Measurements from ENCODE around the gene TMEM266. TPM values are rescaled to one million over a fixed set of nuclear protein-coding genes. Genes with fewer than 3 reads are reported as not detected.

The TMEM266 gene
- total RNA-seq, 1 donor from 2014 or later: not detected

DNA sequence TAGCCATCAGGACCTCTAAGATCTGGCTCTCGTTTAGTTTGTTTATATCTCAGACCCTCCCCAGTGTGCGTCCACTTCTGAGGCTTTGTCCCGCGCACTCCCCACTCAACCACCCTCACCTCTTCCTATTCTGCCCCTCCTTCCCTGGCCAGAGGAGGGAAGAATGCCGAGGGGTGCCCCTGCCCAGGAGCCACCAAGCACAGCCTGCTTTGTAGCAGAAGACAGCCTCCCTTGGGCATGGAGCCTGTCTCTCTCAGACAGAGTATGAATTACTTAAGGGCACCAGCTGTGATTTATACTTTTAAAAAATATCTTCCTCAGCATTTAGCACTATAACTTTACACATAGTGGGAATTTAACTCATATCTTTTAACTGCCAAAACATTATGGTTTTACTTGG, 6.0 kb downstream of the TMEM266 start:
- no peak for DNase-seq (ENCODE audit: low read depth in 2 of 2)

DNA sequence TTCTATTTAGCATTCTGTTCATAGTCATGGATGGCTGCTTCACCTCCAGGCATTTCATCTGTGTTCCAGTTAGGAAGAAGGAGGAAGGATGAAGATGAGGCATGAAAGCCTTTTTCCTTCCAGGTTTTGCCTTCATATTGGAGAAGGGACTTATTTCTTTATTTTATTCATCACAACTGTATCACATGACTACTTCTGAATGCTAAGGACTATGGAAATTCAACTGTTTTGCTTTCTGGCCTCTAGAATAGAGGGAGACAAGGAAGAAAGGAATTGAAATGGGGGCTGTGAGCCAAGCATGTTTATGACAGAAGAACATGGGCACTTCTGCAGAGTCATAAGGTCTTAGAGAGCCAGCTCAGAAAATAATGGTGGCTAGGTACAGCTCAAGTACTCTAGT, 10.4 kb downstream of the TMEM266 start:
- no peak for DNase-seq (ENCODE audit: low read depth in 2 of 2)

DNA sequence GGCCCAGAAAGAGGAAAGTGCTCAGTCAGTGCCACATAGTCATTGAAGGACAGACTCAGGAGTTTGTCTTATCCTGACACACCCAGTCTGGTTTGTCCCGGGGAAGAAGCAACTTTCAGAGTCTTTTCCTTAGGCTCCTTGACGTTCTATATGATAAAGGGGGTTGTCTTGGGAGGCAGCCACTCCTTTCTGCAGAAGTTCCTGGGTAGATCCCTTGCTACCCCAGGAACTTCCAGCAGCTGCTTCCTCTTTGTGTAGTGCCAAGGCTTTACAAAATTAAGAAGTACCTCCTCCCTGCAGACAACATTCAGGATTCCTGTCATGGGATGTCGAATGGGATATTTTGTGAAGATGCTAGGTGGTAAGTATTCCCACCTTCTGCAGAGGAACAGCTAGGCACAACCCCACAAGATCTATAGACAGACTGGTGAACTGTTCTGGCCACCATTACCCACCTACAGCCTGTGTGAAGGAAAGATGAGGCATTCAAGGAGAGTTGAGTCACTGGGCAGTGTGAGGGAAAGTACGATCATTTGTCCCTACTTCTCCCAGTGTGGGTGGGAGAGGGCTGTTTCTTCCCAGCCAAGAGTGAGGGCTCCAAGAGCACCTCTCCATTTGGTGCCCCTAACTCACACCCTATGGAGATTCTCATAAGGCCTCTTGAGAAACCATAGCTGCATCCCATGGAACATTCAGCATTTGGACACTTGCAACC, 11.3 kb downstream of the TMEM266 start:
- DNase-seq (ENCODE audit: low read depth in 2 of 2): no peak

GRCh38 chr15:76071806-76072205, 12.0 kb downstream of the TMEM266 start:
- DNase-seq (ENCODE audit: low read depth in 2 of 2): no peak

GRCh38 chr15:76073554-76073953, 13.8 kb downstream of the TMEM266 start:
- DNase-seq (ENCODE audit: low read depth in 2 of 2): no peak

- DNase-seq (ENCODE audit: low read depth in 2 of 2): no peak
Measured at GRCh38 chr15:76075046-76075445, 15.3 kb downstream of the TMEM266 start.

- DNase-seq (ENCODE audit: low read depth in 2 of 2): no peak
Measured at GRCh38 chr15:76078285-76078877, 18.6 kb downstream of the TMEM266 start.

DNA sequence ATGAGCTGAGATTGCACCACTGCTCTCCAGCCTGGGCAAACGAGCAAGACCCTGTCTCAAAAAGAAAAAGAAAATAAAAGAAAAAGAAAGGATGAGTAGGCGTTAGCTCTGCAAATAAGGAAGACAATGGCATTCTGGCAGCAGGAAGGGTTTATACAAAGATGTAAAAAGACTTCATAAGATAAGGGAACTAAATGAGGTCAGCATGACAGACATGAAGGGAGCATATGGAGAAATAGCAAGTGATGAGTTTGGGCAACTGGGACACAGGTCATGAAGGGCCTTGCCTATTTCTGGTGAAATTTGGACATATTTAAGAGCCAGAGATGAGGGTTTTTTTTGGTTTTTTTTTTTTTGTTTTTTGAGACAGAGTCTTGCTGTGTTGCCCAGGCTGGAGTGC, 24.5 kb downstream of the TMEM266 start:
- DNase-seq (ENCODE audit: low read depth in 2 of 2): no peak

DNA sequence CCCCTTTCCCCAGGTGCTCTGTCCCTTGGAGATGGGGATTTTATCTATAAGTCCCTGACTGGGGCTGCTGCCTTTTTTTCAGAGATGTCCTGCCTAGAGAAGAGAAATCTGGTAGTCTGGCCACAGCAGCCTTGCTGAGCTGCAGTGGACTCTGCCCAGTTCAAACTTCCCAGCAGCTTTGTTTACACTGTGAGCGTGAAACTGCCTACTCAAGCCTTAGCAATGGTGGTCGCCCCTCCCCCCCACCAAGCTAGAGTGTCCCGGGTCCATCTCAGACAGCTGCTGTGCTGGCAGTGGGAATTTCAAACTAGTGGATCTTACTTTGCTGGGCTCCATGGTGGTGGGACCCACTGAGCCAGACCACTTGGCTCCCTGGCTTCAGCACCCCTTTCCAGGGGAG, 38.9 kb downstream of the TMEM266 start:
- no peak for DNase-seq (ENCODE audit: low read depth in 2 of 2)

DNA sequence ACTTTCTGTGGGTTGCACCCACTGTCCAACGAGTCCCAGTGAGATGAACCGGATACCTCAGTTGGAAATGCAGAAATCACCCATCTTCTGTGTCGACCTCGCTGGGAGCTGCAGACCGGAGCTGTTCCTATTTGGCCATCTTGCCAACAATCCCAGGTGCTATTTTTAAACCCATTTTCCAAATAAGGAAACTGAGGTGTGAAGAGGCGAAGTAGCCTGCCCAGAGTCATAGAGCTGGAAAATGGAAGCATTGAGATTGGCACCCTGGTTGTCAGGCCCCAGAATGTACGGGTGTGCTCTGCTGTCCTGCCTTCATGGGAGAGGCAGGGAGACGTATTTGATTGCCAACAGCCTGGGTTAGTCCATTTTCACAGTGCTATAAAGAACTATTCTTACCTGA, 39.6 kb downstream of the TMEM266 start:
- no peak for DNase-seq (ENCODE audit: low read depth in 2 of 2)

DNA sequence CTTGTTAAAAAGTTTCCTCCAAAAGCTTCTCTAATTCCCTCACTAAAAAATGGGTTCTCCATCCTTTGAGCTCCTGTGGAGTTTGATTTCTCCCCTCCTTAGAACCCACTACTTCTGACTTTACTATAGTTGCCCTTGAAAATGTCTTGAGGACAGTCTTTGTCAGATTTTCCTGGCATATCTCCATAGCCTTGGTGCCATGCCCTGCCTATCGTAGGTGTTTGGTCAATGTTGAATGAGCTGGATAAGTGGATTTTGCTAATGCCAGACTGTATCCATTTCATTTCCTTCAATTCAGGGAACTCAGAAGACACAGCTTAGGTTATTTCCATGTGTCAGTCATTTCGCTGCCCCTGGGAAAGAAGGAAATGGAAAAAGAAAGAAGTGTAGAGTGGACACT, 40.6 kb downstream of the TMEM266 start:
- DNase-seq (ENCODE audit: low read depth in 2 of 2): no peak

DNA sequence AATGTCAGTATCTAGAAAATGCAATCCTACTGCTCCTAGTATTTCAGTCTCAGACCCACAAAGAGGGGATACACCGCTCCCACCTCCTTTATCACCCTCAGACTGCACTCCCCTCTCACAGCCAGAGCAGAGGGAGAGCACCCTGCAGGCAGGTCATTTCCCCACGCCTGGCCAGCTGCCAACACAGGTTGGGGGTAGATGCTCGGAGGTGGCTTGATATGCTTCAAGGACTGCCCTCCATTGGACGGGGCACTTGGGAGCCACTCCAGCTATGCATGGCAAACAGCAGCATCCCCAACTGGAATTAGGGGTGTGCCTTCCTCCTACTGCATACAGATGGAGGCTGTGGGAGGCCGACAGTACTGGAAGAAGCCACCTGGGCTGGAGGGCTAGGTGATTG, 41.9 kb downstream of the TMEM266 start:
- DNase-seq (ENCODE audit: low read depth in 2 of 2): no peak

DNA sequence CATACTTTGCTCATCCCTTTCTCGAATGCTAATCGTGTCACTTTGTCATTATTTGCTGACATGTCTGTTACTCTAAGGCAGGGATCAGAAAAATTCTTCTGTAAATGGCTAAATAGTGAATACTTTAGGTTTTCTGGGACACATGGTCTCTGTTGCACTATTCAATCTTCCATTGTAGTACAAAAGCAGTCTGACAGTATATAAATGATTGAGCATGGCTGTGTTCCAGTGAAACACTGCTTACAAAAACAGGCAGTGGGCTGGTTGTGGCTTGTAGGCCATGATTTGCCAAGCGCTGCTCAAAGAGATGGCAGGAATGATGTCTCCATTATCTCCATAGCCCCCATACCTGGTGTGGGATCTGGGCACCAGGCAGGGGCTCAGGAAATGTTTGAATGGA, 45.6 kb downstream of the TMEM266 start:
- no peak for DNase-seq (ENCODE audit: low read depth in 2 of 2)

DNA sequence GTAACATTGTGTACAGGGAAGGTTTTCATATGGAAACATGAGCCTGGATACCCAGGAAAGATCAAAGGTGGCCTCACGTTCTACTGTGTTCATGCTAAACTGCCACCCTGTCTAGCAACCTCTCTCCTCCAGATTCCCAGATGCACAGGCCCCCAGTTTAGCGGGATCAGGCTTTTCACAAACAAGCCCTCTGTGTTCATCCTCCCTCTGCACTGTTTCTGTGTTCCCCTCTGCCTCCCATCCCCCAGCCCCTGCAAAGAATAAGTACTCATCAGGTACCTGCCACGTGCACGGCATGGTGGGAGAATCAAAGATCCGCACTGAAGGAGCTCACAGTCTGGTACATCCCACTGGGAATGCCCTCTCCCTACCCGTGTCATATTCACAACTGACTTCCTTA, 46.1 kb downstream of the TMEM266 start:
- no peak for DNase-seq (ENCODE audit: low read depth in 2 of 2)

GRCh38 chr15:76107169-76107568, 47.4 kb downstream of the TMEM266 start:
- no peak for DNase-seq (ENCODE audit: low read depth in 2 of 2)

DNA sequence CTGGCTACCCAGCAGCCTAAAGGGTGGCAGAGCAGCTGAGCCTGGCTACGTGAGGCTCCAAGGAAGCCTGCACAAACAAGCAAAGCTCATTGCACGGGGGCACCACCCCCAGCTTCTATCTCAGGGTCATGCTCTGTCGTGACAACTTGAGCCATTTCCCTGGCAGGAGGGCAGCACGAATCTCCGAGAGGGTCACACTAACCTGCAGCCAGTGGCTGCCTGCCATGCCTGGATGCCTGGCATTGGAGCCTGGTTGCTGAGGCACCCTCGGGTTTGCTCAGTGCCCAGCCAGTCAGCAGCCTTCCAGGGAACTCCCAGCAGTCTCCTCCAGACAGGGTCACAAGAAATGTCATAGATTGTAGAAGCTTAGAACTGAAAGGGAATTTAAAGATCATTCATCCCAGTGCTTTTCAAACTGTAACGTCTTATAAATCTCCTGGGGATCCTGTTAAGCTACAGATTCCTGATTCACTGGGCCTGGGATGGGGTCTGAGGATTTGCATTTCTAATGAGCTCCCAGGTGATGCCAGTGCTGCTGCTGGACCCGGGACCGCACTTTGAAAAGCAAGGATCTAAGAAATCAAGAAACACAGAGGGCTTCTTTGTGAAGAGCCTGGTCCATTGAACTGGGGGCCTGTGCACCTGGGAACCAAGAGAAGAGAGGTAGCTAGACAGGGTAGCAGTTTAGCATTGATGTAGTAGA, 48.4 kb downstream of the TMEM266 start:
- no peak for DNase-seq (ENCODE audit: low read depth in 2 of 2)

- DNase-seq (ENCODE audit: low read depth in 2 of 2): no peak
Measured at GRCh38 chr15:76109046-76109445, 49.3 kb downstream of the TMEM266 start.

GRCh38 chr15:76114561-76114960, 54.8 kb downstream of the TMEM266 start:
- DNase-seq (ENCODE audit: low read depth in 2 of 2): no peak

DNA sequence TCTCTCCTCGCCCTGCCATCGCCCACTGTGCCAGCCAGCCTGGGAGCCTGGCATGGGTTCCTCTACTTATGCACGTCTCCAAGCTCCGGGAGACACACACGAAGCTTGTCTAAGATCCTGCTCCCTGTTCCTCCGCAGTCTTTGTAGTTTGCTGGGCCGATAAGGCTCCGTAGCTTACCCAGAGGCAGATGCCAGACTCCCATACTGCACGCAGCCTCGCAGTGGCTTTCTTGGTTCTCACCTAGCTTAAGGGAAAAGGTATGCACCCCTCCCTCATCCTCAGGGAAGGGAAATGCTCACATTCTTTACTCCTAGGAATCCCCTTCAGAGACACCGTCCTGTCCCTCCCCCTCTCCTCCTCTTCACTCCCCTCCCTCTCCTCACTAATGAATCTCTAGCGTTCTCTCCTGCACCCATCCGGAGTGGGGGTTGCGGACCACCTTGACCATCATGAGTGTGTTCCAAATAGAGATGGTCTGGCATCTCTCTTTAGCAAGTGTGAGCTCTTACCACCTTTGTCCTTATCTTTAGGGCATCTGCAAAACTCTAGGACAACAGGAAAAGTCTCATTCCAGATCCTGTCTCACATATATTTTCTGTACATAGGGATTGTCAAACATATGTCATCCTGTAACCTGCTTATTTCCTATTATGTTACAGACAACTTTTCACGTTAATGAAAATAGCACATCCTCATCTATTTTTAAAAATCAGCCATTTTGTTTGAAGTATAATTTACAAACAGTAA, 56.5 kb downstream of the TMEM266 start:
- no peak for DNase-seq (ENCODE audit: low read depth in 2 of 2)

DNA sequence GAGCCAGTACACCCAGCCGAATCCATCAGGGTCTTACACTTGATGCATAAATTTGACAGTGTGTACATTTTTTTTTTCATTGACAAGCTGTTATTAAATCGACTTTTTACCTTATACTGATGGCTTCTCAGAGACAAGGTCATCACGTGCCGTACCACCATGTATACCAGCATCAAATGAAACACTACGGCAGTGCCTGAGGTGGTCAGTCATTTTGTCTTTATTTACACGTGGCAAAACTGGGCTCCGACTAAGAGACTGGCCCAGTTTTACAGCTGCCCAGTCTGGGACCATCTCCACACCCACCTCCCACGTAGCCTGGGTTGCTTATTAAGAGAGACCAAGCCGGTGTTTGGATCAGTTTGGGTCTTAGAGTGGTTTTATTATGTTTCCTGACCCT, 57.4 kb downstream of the TMEM266 start:
- no peak for DNase-seq (ENCODE audit: low read depth in 2 of 2)

GRCh38 chr15:76118767-76119166, 59.0 kb downstream of the TMEM266 start:
- DNase-seq (ENCODE audit: low read depth in 2 of 2): no peak

GRCh38 chr15:76123031-76123430, 63.2 kb downstream of the TMEM266 start:
- DNase-seq (ENCODE audit: low read depth in 2 of 2): no peak

Data from dermis microvascular lymphatic vessel endothelial cell (primary cell).